Kidney (tissue), 14 donors: ENCODE measurements around the gene LAMTOR5. TPM values are rescaled to one million over a fixed set of nuclear protein-coding genes. Genes with fewer than 3 reads are reported as not detected.

Experiments used
- DNase-seq, 5 donors: peaks; one replicate each; pipeline ENCODE4 v3.0.0-alpha.2; 2013 to 2020
- FAIRE-seq: peaks from 2 replicates; lab custom pipeline; 2012; peaks lifted over from hg19 to GRCh38; lab: Jason Lieb, UNC
- H3K27ac ChIP-seq, 2 donors: one replicate each; pipeline ENCODE4 v1.7.0; 2013; ENCODE audit warnings: low read depth in 2 of 2, low read length in 2 of 2, inconsistent platforms in 1 of 2
- H3K27me3 ChIP-seq: one replicate; pipeline ENCODE4 v1.7.1; 2013; ENCODE audit warnings: low read length, inconsistent platforms; ENCODE audit not compliant: control insufficient read depth, insufficient read depth
- H3K36me3 ChIP-seq, 3 donors: one replicate each; pipeline versions ENCODE4 v1.7.0 to v1.7.1; 2013; ENCODE audit warnings: low read length in 3 of 3, control low read depth in 1 of 3, inconsistent platforms in 1 of 3; ENCODE audit not compliant: insufficient read depth in 3 of 3, control insufficient read depth in 2 of 3
- H3K4me1 ChIP-seq, 3 donors: one replicate each; pipeline versions ENCODE4 v1.7.0 to v1.7.1; 2013; ENCODE audit warnings: low read length in 3 of 3, inconsistent platforms in 1 of 3, low read depth in 1 of 3; ENCODE audit not compliant: control insufficient read depth in 2 of 3, insufficient read depth in 2 of 3
- H3K4me3 ChIP-seq, 3 donors: one replicate each; pipeline versions ENCODE4 v1.7.0 to v1.8.1; 2013; ENCODE audit warnings: low read length in 3 of 3, control low read depth in 1 of 3, inconsistent platforms in 1 of 3
- H3K9ac ChIP-seq, 3 donors: one replicate each; pipeline versions ENCODE4 v1.7.0 to v1.7.1; 2013; ENCODE audit warnings: low read length in 3 of 3, control low read depth in 1 of 3, inconsistent platforms in 1 of 3
- H3K9me3 ChIP-seq, 3 donors: one replicate each; pipeline versions ENCODE4 v1.7.0 to v1.7.1; 2013; ENCODE audit warnings: low read length in 3 of 3, control low read depth in 1 of 3, inconsistent platforms in 1 of 3; ENCODE audit not compliant: control insufficient read depth in 2 of 3, insufficient read depth in 1 of 3
- intact Hi-C: fragments of 100-400 bp; cut with DNase I; formaldehyde crosslinking; loops from one replicate; pipeline ENCODE4 v1.11.1; 2022
- polyA plus RNA-seq: library from polyadenylated mRNA; stranded (reverse); fragments of 350-450 nt; fragmentation: Illumina TruSeq; extraction: RNeasy Lipid Tissue Mini Kit (QIAGEN cat#74804); gene quantifications from one replicate; pipeline ENCODE4 v1.2.3, GENCODE V29; 2014; ENCODE audit warnings: low read depth, low replicate concordance; ENCODE audit not compliant: insufficient read depth
- total RNA-seq: library from RNA; stranded (reverse); fragmentation: NEBNext Ultra II Directional; extraction: Animal tissue kit (Norgen Biotek cat#: 25700); gene quantifications from one replicate; pipeline ENCODE4 v1.2.1, GENCODE V29; 2021
- TF ChIP-seq, protein P1 (sequence below): IDR thresholded peaks from 3 replicates; pipeline ENCODE4 v1.5.1; 2012; ENCODE audit warnings: mild to moderate bottlenecking, moderate library complexity, borderline replicate concordance; ENCODE audit not compliant: insufficient read depth; ENCODE audit errors: extremely low read depth
- donor health status: control.
- donor health status: control.
- donor health status: control.
- donor health status: control.
- donor health status: control.
- donor health status: DM: yes; HTN: yes; CAD: no.
- donor health status: Normal renal cell carcinoma (clear cell type).

LAMTOR5 gene
- total and polyA plus RNA-seq, 2 donors from 2014 or later, result 183 to 600 TPM

DNA sequence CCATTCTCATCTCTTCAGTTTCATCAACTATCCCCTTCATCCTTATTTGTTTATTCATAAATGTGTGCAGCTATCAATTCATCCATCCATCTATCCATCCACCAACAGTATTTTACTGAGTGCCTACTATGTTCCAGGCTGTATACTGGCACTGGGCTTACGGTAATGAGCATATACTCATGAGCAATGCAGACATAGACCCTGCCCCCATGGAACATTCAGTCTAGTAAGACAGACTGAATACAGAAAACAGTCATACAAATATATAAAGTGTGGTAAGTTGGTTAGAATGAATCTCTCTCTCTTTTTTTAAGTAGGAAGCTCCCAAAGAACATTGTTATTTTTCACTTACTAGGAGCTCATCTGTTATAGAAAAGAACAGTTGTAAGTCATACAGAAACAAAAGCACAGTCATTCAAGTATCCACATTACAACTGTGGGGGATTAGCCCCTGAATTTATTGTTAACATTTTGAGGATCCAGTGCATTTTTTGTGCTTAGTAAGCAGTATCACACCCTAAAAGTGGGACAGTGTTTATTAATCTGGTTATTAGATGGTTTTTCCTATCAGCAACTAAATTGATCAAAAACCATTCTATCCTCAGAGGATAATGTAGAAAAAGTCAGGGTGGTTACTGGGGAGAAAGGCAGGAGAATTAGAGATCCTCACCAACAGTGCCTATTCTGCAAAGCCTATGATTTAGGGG, 20.3 kb downstream of the LAMTOR5 start:
- no peak overlapping the region for H3K4me3 ChIP-seq
- H3K27me3 ChIP-seq, result no peaks in the 10 kb centered on the region
- DNase-seq (no peak), FAIRE-seq (no peak)
- H3K4me1 ChIP-seq, result peaks cover 0 to 22% (median 0%) of the 10 kb centered on the region in 3 donors
- intact Hi-C loops, result no loop called here
- no peak overlapping the region for H3K27ac ChIP-seq
- H3K9ac ChIP-seq, result no peak overlapping the region
- TF ChIP-seq, protein P1, sequence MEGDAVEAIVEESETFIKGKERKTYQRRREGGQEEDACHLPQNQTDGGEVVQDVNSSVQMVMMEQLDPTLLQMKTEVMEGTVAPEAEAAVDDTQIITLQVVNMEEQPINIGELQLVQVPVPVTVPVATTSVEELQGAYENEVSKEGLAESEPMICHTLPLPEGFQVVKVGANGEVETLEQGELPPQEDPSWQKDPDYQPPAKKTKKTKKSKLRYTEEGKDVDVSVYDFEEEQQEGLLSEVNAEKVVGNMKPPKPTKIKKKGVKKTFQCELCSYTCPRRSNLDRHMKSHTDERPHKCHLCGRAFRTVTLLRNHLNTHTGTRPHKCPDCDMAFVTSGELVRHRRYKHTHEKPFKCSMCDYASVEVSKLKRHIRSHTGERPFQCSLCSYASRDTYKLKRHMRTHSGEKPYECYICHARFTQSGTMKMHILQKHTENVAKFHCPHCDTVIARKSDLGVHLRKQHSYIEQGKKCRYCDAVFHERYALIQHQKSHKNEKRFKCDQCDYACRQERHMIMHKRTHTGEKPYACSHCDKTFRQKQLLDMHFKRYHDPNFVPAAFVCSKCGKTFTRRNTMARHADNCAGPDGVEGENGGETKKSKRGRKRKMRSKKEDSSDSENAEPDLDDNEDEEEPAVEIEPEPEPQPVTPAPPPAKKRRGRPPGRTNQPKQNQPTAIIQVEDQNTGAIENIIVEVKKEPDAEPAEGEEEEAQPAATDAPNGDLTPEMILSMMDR, result no peak
- H3K36me3 ChIP-seq, result peaks cover 0 to 7% (median 0%) of the 10 kb centered on the region in 3 donors
- H3K9me3 ChIP-seq, result no peaks in the 10 kb centered on the region

DNA sequence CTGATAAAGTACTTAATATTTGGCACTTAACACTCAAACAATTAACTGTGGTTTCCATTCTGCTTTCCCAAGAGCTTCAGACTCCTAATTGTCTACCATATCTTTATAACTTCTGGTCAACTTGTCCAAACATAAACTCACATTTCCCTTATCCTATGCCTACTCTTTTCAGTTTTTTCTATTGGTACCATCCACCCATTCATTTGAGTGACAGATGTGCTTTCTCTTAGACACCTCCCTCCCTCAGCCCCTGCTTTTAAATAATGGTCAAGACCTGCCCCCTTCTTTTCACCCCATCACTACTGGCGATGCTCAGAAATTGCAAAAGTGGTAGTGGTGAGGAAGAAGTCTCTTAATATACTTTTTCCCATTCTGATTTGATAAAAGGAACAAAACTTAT, 22.1 kb downstream of the LAMTOR5 start:
- Histone ChIP-seq H3K9ac (no peak overlapping the region), H3K4me3 (peak overlapping the region in 1 of 3 donors; percentile 3), H3K4me1 (peaks cover 0 to 13% (median 0%) of the 10 kb centered on the region in 3 donors), H3K27ac (peak overlapping the region in 1 of 2 donors; percentile 17), H3K27me3 (no peaks in the 10 kb centered on the region), H3K36me3 (peaks cover 0 to 16% (median 2%) of the 10 kb centered on the region in 3 donors), H3K9me3 (no peaks in the 10 kb centered on the region)
- intact Hi-C loops, result no loop called here
- TF ChIP-seq, protein P1, result no peak
- FAIRE-seq, result no peak
- no peak for DNase-seq

DNA sequence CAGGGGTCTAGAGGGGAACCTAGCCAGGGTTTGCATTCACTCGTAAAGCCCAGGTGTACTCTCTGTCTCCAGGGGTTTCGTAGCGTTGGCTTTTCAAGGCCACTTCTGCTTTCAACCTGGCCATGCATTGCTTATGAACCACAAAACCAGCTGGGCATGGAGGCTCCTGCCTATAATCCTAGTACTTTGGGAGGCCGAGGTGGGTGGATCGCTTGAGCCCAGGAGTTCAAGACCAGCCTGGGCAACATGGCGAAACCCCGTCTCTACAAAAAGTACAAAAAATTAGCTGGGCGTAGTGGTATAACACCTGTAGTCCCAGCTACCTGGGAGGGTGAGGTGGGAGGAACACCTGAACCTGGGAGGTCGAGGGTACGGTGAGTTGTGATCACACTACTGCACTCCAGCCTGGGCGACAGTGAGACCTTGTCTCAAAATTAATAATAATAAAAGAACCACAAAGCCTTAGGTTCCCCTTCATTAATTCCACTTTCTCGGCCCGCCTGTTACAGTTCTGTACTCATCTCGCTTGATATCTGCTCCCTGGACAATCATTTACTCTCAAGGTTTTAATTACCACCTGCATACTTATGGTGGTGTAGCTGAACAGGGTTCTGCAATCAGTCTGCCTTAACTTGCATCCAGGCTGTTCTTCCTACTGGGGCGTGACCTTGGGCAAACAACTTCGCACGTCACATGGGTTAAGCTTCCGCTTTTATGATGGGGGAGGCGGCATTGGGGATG, 22.7 kb downstream of the LAMTOR5 start:
- TF ChIP-seq, protein P1, result no peak
- no peaks in the 10 kb centered on the region for H3K27me3 ChIP-seq
- peaks cover 0 to 21% (median 6%) of the 10 kb centered on the region in 3 donors for H3K36me3 ChIP-seq
- H3K4me1 ChIP-seq, result peaks cover 0 to 13% (median 0%) of the 10 kb centered on the region in 3 donors
- peak overlapping the region in 1 of 3 donors; percentile 3 for H3K4me3 ChIP-seq
- peak overlapping the region; percentile 20 to 35 for H3K27ac ChIP-seq
- peak in 2 of 5 donors; percentile 13 to 31 for DNase-seq
- peak overlapping the region in 1 of 3 donors; percentile 9 for H3K9ac ChIP-seq
- intact Hi-C loops, result no loop called here
- H3K9me3 ChIP-seq, result no peaks in the 10 kb centered on the region
- no peak for FAIRE-seq
